Stimulated activated CD4-positive, alpha-beta T cell treated with anti-CD3 and anti-CD28 coated beads, TNF-alpha, amount 100 ng/mL, for 4 hours (primary cell): ENCODE measurements around the gene PTPRD.

Experiments used
- DNase-seq, 3 experiments: peaks; one replicate each; pipeline ENCODE4 v3.0.0-alpha.2; 2020; ENCODE audit warnings: low read depth in 3 of 3

The PTPRD gene

DNA sequence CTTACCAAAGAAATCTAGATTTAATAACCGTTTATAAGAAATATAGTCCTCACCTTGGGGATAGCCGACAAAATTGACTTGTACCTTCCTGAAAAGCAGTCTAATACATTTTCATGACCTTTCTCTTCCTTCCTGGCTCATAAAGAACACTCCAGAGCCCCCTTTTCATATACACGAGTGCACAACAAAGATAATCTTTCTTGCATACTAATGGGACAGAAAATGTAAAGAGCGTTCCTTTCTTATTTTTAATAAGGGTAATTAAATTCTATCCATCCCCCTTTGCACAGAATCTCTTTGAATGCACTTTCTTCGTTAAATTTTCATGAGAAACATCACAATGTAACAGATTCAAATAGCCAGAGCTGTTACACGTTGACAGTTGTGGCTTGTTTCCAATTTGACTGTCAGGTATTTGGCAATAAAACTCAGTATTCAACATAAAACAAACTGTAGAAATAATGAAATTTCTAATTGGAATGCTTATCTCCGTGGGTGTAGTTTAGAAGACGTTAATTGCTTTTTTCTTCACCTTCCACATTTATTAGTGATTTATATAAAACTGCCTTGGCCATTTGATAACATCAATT lies 2080.9 kb downstream of the PTPRD start:
- no peak for DNase-seq

DNA sequence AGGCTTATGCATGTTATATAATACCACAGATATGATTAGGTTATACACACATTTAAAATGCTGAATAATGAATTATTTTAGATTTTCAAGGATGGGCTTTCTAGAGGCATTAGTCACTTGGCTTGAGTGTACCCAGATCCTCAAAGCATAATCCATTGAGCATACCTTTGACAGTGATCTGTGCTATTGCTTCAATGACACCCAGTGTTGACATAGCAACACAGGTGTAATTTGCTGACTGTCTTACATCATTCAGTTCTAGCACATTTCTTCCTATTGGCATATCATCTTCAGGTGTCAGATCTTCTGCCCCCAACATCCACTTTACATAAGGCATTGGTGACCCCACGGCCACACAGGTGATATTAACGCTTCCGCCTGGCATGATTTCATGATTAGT lies 2091.7 kb downstream of the PTPRD start:
- no peak for DNase-seq

DNA sequence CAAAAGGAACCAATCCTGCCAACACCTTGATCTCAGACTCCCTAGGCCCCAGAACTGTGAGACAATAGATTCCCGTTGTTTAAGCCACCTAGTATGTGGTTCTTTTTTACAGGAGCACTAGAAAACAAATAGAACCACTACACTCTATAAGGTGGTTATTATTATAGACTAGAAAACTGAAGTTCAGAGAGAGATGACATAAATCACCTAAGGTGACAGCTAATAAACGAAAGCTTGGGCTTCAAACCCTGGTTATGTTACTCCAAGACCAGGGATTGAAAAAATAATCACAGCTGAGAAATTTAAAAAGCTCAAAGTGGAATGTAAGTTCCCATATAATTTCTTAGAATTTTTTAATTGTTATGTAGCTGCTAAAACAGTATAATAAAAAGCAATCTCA lies 2097.1 kb downstream of the PTPRD start:
- DNase-seq, result no peak

DNA sequence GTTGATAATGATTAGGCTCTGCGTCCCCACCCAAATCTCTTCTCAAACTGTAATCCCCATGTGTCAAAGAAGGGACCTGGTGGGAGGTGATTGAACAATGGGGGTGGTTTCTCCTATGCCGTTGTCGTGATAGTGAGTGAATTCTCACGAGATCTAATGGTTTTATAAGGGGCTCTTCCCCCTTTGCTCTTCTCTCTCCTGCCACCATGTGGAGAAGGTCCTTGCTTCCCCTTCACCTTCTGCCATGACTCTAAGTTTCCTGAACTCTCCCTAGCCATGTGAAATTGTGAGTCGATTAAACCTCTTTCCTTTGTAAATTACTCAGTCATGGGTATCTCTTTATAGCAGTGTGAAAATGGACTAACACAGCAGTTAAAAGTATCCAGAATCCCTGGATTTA lies 2098.0 kb downstream of the PTPRD start:
- no peak for DNase-seq

DNA sequence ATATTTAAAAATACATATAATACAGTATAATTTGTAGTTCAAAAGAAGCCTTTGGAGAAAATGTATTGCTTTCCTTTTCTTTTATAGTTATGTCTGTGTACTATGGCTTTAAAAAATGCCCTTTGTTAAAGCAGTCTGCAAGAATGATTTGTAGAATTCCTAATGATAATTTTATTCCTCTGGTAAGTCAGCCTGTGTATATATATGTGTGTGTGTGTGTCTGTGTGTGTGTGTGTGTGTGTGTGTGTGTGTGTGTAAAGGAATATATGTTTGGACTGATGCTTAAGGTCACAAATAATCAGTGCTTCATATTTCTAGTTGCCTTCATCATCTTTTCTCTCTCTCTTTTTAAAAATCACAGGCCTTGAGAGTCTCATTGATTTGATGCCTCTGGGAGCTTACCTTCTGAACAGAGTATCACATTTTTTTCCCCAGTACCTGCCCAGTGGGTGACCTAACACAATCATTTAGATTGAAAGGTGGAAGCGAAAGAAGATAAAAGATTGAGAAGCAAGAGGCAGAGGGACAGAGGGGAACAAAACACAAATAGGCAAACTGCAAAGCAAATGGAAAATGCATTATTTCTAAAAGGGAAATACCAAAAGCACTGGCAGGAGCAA lies 2104.0 kb downstream of the PTPRD start:
- DNase-seq, result no peak

DNA sequence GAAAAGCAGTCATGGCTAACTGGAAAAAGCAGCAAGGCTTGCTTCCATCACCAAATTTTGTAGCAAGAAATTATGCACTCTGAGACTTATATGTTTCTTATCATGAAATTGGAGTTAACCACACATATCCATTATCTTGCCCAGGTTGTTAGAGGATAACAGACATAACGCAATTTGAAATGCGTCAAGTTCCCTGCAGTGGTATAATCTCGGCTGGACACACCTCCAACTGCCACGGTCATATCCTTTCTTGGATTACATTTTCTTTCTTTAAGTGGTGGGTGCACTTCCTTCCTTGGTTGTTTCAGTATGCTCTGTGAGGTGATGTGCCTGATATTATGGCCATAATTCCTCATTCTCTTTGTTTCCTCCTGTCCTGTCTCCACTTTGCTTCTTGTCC lies 2118.2 kb downstream of the PTPRD start:
- no peak for DNase-seq

DNA sequence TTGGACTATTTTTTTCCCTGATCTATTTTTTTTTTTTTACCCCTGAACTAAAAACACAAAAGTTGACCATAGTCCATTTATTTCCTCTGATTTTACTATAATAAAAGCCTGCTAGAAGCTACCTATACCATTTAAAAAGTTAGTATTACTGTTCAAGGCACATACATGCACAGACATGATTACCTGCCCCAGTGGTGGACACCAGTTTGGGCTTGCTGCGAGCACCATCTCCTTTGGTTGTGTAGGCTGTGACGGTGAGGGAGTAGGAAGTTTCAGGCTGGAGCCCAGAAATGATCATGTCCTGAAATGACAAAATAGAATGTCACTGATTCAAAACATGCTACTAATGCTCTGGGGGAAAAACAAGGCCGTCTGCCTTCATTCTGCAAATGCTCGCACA lies 2120.1 kb downstream of the PTPRD start:
- no peak for DNase-seq

DNA sequence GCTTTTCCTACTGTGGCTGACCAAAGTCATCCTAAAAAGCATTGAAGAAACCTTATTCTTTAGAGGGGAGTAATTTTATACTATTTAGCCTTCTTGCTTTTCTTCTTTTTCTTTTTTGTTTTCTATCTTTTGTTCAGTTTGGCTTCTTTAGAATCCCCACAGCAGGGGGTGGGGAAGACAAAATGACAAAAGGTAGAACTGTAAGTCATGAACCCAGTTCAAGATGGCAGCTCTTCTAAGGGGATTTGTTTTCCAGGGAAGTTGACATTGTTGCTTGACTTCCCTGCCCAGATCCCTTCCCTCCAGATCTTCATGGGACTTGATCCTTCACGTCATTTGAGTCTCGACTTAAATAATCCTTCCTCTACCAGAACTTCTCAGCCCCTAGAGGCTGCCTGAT lies 2120.8 kb downstream of the PTPRD start:
- DNase-seq, result no peak

DNA sequence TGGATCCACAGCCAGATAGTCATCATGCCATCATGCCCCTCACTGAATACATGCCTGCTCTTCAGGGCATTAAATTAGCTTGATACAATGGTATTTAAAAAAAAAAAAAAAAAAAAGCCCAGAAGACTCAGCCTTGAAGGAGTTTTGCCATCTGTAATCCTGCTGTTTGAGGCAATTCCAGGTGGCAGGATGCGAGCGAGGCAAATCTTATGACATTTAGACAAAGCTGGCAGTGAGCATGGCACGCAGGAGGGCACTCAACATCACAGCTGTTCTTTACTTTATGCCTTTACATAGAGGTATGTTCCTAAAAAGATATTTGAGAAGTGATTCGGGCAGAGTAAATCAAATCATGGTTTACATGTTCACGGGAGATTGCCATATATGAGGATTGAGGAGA lies 2121.2 kb downstream of the PTPRD start:
- DNase-seq, result no peak

DNA sequence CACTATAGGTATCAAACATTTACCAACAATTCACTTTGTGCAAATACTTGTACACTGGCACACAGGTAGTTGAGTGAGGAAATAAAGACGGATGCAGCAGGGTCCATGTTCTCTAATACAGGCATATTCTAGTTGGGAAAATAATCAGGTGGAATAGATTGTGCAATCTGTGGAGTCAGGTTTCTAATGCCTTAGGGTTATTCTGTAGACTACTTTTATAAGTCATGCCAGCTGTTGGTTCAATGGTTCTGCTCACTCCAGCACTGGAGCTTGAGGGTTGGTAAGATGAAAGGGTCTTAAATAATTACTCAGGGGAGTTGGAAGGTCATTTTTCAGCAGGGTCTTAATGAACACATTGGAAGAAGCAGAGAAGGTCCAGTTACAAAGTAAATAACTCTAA lies 2123.0 kb downstream of the PTPRD start:
- no peak for DNase-seq

DNA sequence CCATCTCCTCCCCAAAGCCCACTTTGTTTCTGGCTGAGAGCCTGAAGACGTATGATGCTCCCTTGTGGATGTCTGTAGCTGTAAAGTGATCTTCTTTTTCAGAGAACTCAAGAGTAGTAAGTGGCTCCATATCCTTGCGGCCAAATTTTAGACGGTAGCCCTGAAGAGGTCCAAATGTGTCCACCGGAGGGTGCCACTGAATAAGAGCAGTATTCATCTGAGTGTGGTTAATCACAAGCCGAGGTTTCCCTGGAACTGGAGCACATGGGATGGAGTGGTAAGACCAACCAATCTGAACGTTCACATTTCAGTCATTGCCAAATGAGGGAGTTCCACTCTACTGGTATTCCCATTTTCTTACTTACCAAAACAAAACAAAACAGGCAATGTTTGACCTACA lies 2126.7 kb downstream of the PTPRD start:
- DNase-seq, result no peak

DNA sequence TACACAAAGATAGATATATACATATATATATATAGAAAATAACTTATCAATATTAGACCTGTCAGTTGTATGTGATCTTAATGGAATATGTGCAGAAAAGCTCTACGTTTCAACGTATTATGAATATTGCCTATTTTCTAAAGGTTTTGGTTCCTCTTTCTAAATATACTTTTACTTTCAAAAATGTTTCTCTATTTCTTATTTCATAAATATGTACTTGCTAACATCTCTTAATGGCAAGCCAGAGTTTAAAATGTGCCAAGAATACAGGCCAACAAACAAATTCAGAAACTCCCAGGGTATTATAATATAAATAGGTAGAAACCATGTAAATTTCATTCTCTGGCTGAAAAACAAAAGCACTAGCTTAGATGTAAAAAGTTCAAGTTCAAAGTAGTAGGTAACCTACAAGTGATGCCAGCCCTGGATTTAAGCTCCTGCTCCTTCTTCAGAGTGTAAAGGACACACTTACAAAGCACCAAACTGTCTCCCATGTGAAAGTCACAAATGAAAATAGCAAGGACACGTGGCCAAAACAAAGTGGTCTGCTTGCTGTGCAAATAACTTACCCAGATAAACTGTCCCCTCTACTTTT lies 2128.1 kb downstream of the PTPRD start:
- no peak for DNase-seq

DNA sequence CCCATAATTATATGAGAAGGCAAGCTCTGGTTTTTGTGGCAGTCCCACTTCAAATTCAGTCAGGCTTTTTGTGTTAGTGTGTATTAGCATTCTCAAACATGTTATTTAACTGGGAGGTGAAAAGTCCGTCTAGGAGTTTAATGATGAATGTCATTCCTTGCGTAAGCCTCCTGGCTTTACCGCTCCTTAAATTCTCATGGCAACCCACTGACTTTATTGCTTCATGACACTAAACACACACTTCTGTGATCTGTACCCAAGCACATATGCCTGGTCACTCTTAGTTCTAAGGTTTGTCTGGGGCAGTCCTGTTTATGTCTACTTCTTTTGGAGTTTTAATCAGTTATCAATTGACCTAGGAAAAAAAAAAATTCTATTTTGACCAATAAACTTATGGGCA lies 2135.4 kb downstream of the PTPRD start:
- no peak for DNase-seq

DNA sequence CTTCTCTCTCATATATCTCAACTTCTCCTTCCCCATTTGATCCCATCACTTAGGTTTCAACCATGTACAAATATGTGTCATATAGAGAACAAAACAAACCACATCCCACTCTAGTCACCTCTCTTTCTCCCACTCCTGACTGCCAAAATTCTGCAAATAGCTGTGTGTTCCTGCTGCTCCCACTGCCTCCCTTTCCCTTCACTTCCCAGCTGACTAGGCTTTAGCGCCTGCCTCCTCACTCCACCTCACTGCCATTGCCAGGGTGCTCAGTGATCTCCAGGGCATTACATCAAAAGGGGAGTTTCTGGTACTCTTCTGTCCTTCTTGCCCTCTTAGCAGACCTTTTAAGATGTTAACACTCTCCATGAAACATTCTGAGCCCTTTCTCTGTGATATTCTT lies 2137.9 kb downstream of the PTPRD start:
- DNase-seq, result no peak

DNA sequence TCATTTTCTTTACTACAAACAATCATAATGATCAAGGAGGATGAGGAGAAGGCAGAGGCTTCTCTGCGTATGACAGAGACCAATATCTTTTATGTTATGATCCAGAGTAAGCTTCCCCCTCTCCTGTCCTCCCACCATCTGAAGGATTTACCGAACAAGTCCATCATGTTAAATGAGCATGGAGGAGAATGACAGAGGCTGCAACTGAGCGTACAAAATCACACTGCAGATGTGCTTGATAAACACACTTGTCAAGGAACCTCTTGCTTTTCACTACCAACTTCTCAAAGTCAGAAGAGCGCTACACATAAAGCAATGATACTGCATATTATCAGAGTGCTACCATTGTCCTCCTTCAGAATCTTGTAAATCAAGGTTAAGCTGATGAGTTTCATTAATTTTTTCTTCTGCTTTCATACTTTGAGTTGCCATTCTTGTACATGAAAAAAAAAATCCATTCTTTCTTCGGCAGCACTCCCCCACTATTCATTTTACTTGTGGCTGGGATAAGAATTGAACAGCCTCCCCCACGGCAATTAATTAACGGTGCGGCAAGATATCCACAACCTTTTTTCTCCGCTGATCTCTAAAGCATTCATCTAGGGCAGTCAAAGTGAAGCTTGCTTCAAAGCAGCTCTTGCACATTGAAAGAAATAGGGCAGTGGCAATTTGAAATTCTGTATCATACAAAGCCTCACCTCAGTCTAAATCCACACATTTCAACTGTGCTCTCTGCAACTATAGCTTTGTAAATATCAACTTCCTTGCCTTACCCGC lies 2139.4 kb downstream of the PTPRD start:
- no peak for DNase-seq

DNA sequence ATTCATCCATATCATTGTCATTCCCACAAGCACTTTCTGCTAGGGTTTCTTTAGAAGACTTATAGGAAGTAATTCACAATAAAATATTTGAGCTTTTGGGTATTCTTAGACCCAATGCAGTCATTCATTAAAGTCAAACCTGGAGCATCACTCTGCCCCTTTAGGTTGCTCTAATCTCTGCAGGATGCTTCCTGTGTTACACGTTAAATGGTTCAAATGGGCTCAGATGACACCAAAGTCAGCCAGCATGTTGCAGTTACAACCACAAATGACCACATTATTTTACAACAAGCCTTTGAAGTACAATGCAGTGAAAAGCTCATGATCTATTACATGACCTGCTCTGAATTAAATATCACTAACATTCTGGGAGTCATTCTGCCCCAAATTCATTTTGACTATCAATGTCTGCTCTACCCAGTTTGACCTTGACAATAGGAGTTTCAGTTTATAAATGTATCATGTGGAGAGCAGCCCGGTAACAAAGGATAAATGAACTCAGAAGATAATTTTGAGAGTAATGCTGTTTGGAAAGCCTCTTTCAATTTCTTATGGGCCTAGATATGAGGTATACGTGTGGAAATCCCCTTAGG lies 2144.7 kb downstream of the PTPRD start:
- DNase-seq, result no peak

DNA sequence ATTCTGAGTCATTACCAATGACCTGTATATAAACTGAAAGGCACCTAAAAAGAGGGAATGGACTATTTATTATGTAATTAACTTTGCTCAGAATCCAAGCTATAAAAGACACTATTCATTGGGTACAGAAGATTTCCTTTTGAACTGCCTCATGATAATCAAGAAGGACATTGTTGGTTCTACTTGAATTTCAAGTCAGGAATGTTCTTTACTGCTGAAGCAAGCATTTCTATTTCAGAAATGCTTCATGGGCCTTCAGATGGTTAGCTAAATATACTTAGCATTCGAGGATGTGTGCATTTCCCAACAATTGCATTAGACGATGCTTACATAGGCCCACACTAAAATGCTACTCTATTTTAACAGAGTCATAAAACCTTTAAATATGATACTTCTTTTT lies 2155.0 kb downstream of the PTPRD start:
- DNase-seq, result no peak

DNA sequence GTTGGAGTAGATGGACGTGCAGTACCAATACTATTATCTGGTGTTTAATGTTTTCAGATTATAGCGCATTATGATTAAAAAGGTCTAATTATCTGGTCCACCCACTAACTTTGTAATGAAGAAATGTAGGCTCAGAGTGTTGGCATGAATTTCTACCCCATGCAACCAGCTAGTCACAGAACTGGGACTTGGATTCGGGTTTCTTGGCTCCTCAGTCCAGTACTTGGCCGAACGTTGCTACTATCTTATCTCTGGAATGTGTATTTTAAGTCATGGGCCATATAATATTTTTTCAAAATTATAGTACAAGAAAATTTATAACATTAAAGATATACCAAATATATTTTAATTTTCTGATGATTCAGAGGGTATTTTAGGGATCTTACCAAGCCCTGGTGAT lies 2155.7 kb downstream of the PTPRD start:
- DNase-seq, result no peak

DNA sequence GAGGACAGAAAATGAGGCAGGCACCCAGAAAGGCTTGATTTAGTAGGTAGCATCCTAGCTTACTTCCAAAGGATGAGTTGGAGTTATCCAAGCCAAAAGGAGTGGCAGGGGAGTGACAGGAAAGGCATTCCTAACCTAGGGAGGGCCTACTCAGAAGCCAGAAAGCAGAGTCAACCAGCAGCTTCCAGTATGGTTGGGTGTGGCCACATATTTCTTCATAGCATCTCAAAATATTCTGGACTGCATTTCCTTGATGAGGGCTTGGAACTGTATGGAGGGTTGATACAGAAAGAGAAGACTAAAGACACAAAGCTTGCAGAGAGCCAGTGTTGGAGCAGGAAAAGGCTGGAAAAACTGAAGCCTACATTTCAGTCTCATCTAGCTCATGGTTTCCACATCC lies 2156.5 kb downstream of the PTPRD start:
- no peak for DNase-seq

DNA sequence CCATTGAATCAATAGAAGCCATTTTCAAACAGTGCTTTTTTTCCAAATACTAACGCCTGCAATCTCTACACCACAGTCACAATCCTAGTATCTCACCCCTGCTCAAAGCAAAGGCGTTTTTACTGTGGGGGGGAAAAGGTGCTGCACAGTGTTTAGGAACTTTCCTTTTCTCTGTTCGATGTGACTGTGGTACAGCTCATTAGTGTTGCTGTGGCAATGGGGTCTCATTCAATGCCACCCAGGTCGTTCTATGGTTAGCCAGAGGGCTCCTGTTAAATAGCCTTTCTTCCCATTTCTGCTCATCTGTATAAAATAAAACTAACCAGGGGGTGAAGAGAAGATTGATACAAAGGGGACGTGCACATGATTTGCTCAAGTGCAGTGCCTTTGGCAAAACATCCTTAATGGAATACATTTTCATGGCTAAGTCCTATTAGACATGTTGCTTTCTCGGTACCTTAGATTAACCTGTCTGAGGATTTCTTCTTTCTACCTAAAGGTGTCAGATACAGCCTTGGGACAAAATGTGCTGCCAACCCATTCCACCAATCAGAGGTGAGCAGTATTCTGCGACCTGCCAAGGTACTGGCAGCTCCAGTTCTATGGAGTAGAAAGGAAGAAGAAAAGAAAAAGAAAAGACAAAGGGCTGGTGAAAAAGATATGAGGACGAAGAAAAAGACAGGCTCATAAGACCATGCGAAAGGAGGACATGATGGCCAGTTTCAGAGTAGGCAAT lies 2161.8 kb downstream of the PTPRD start:
- DNase-seq, result no peak

DNA sequence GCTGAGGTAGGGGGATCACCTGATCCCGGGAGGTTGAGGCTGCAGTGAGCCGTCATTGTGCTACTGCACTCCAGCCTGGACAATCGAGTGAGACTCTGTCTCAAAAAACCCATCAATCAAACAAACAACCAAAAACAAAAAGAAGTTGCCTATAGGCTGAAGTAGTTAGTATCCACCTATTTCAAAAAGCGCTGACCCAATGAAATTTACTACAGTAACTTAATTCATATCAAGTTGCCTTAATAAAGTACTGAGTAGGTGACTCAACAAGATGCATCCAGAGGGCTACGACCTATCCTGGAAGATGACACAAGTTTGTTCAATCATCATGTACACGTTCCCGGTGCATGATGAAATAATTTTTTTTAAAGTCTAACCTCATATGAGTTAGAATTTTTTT lies 2164.6 kb downstream of the PTPRD start:
- DNase-seq, result no peak

DNA sequence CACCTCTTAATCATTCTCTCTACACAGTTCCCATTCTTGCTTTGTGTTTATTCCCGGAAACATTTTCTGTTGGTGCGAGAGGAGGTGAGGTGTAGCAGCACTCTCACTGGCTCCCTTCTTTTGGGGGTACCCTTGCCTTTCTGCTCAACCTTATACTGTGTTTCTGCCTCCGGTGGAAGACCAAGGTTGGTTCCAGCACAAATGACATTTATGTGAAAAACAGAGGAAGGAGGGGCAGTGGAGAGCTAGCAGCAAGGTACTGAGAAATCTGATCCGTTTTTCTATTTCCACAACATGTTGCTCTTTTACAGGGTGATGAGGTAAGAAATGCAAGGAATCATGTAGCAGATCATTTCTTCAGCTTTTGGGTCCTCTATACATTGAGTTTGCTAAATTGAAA lies 2165.2 kb downstream of the PTPRD start:
- no peak for DNase-seq
